Adipocyte (in vitro differentiated cells): ENCODE data around the gene CD22.

Experiments used
- DNase-seq: peaks from one replicate; pipeline ENCODE4 v3.0.0-alpha.2; 2015; ENCODE audit warnings: low read depth
- H3K27me3 ChIP-seq: replicated peaks from 2 replicates; pipeline ENCODE4 v1.7.0; 2013; ENCODE audit warnings: mild to moderate bottlenecking, low read length, moderate library complexity; ENCODE audit not compliant: control insufficient read depth, insufficient read depth
- H3K36me3 ChIP-seq: 2 replicates; pipeline ENCODE4 v1.7.0; 2013; ENCODE audit warnings: low read length, mild to moderate bottlenecking, moderate library complexity; ENCODE audit not compliant: control insufficient read depth, insufficient read depth, severe bottlenecking
- H3K4me1 ChIP-seq: 2 replicates; pipeline ENCODE4 v1.7.0; 2013; ENCODE audit warnings: mild to moderate bottlenecking, low read length, moderate library complexity; ENCODE audit not compliant: control insufficient read depth, insufficient read depth
- H3K4me3 ChIP-seq: 2 replicates; pipeline ENCODE4 v1.7.0; 2013; ENCODE audit warnings: mild to moderate bottlenecking, low read length, moderate library complexity
- H3K9ac ChIP-seq: 2 replicates; pipeline ENCODE4 v1.7.0; 2013; ENCODE audit warnings: mild to moderate bottlenecking, low read length, moderate library complexity
- H3K9me3 ChIP-seq: 2 replicates; pipeline ENCODE4 v1.7.0; 2013; ENCODE audit warnings: mild to moderate bottlenecking, low read length, moderate library complexity; ENCODE audit not compliant: control insufficient read depth

The CD22 gene

GRCh38 chr19:35297515-35297848 lies 31.5 kb upstream of the CD22 start:
- H3K4me3 ChIP-seq: no peak overlapping the region

GRCh38 chr19:35297922-35298321 lies 31.1 kb upstream of the CD22 start:
- Histone ChIP-seq H3K27me3 (peaks cover 62% of the 10 kb centered on the region), H3K9ac (no peak overlapping the region), H3K36me3 (no peaks in the 10 kb centered on the region), H3K4me3 (no peak overlapping the region), H3K9me3 (no peaks in the 10 kb centered on the region), H3K4me1 (peaks cover 3% of the 10 kb centered on the region)
- no peak for DNase-seq

More at GRCh38 chr19:35297515-35297848, 31.5 kb upstream of the CD22 start:
- no peak for DNase-seq
- Histone ChIP-seq H3K9ac (no peak overlapping the region), H3K36me3 (no peaks in the 10 kb centered on the region), H3K27me3 (peaks cover 65% of the 10 kb centered on the region), H3K4me1 (peaks cover 3% of the 10 kb centered on the region), H3K9me3 (no peaks in the 10 kb centered on the region)

- H3K36me3 ChIP-seq: no peaks in the 10 kb centered on the region
- no peak overlapping the region for H3K9ac ChIP-seq
- DNase-seq: no peak
- H3K4me1 ChIP-seq: peaks cover 3% of the 10 kb centered on the region
- H3K4me3 ChIP-seq: no peak overlapping the region
- H3K27me3 ChIP-seq: peaks cover 62% of the 10 kb centered on the region
- no peaks in the 10 kb centered on the region for H3K9me3 ChIP-seq
Measured at GRCh38 chr19:35298561-35298972, 30.4 kb upstream of the CD22 start.

- H3K9me3 ChIP-seq: no peaks in the 10 kb centered on the region
- H3K9ac ChIP-seq: no peak overlapping the region
- no peak for DNase-seq
- no peak overlapping the region for H3K4me3 ChIP-seq
- H3K27me3 ChIP-seq: peaks cover 58% of the 10 kb centered on the region
- peaks cover 3% of the 10 kb centered on the region for H3K4me1 ChIP-seq
- H3K36me3 ChIP-seq: no peaks in the 10 kb centered on the region
Measured at GRCh38 chr19:35299523-35300338, 29.3 kb upstream of the CD22 start.

GRCh38 chr19:35300339-35300649 lies 28.7 kb upstream of the CD22 start:
- H3K4me1 ChIP-seq: peaks cover under 1% of the 10 kb centered on the region
- DNase-seq: no peak
- H3K9me3 ChIP-seq: no peaks in the 10 kb centered on the region
- H3K4me3 ChIP-seq: no peak overlapping the region
- no peaks in the 10 kb centered on the region for H3K36me3 ChIP-seq
- H3K27me3 ChIP-seq: peaks cover 57% of the 10 kb centered on the region
- H3K9ac ChIP-seq: no peak overlapping the region

GRCh38 chr19:35301961-35302360 lies 27.0 kb upstream of the CD22 start:
- no peak overlapping the region for H3K4me3 ChIP-seq
- H3K9me3 ChIP-seq: no peaks in the 10 kb centered on the region
- no peak for DNase-seq
- H3K4me1 ChIP-seq: no peaks in the 10 kb centered on the region
- H3K9ac ChIP-seq: no peak overlapping the region
- no peaks in the 10 kb centered on the region for H3K36me3 ChIP-seq
- peaks cover 50% of the 10 kb centered on the region for H3K27me3 ChIP-seq

- DNase-seq: no peak
- no peaks in the 10 kb centered on the region for H3K4me1 ChIP-seq
- no peak overlapping the region for H3K4me3 ChIP-seq
- H3K27me3 ChIP-seq: peaks cover 46% of the 10 kb centered on the region
- H3K9ac ChIP-seq: no peak overlapping the region
- no peaks in the 10 kb centered on the region for H3K36me3 ChIP-seq
- no peaks in the 10 kb centered on the region for H3K9me3 ChIP-seq
Measured at GRCh38 chr19:35302446-35302845, 26.5 kb upstream of the CD22 start.

- no peak overlapping the region for H3K9ac ChIP-seq
- DNase-seq: no peak
- no peak overlapping the region for H3K4me3 ChIP-seq
Measured at GRCh38 chr19:35303357-35303915, 25.6 kb upstream of the CD22 start.

GRCh38 chr19:35304036-35304435 lies 25.0 kb upstream of the CD22 start:
- no peaks in the 10 kb centered on the region for H3K4me1 ChIP-seq
- no peak for DNase-seq
- H3K36me3 ChIP-seq: no peaks in the 10 kb centered on the region
- no peak overlapping the region for H3K4me3 ChIP-seq
- no peak overlapping the region for H3K9ac ChIP-seq
- H3K9me3 ChIP-seq: no peaks in the 10 kb centered on the region
- peaks cover 35% of the 10 kb centered on the region for H3K27me3 ChIP-seq

More at GRCh38 chr19:35303357-35303915, 25.6 kb upstream of the CD22 start:
- H3K9me3 ChIP-seq: no peaks in the 10 kb centered on the region
- peaks cover 40% of the 10 kb centered on the region for H3K27me3 ChIP-seq
- no peaks in the 10 kb centered on the region for H3K4me1 ChIP-seq
- no peaks in the 10 kb centered on the region for H3K36me3 ChIP-seq

GRCh38 chr19:35305181-35305580 lies 23.8 kb upstream of the CD22 start:
- Histone ChIP-seq H3K4me1 (no peaks in the 10 kb centered on the region), H3K4me3 (no peak overlapping the region), H3K27me3 (peaks cover 33% of the 10 kb centered on the region), H3K9ac (no peak overlapping the region), H3K36me3 (no peaks in the 10 kb centered on the region), H3K9me3 (no peaks in the 10 kb centered on the region)
- no peak for DNase-seq

GRCh38 chr19:35306473-35307246 lies 22.3 kb upstream of the CD22 start:
- Histone ChIP-seq H3K9me3 (no peaks in the 10 kb centered on the region), H3K36me3 (no peaks in the 10 kb centered on the region), H3K27me3 (peaks cover 25% of the 10 kb centered on the region), H3K9ac (no peak overlapping the region), H3K4me3 (no peak overlapping the region), H3K4me1 (no peaks in the 10 kb centered on the region)
- no peak for DNase-seq
